NCI-H748 (cell line): ENCODE results near the gene AP2B1.
A peak's percentile ranks its signal among the peaks of the same experiment; 100 is the strongest.
"Not testable (repeated sequence)": the region's sequence is repeated elsewhere in the genome, so short reads cannot be mapped to it uniquely, and the experiment has no call there.

Experiments
- DNase-seq: peaks from one replicate; lab custom pipeline; 2025; ENCODE audit not compliant: unreplicated experiment; lab: John Stamatoyannopoulos, UW

AP2B1 gene

GRCh38 chr17:35744830-35745229 is 157.7 kb downstream of the AP2B1 start:
- no peak for DNase-seq

GRCh38 chr17:35745246-35745645 is 158.1 kb downstream of the AP2B1 start:
- no peak for DNase-seq

DNA sequence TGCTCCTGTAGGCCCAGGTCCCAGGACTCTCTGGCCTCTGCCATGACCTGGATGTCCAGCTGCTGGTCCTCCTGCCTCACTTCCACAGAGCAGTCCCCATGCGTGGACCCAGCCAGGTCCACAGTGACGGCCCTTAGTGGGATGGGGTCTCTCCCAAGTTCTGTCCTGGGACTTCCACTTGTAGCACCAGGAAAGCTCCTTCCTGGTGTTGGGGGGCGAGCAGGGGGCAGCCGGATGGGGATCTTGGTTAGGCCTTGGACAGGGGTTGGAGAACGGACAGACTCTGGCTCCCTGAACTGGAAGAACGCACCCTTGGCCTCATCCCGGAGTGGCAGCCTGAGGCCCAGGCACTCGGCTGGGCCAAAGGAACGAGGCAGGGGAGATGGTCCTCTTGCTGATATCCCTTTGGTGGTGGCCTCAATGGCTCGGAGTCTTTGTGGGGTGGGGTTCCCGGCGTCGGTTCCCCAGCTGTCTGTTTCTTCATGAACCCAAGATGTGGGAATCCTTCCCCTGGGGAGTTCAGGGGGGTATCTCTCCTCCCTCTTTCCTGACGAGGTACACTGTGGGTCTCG is 158.7 kb downstream of the AP2B1 start:
- no peak for DNase-seq

GRCh38 chr17:35747540-35748017 is 160.5 kb downstream of the AP2B1 start:
- peak; percentile 70 for DNase-seq

DNA sequence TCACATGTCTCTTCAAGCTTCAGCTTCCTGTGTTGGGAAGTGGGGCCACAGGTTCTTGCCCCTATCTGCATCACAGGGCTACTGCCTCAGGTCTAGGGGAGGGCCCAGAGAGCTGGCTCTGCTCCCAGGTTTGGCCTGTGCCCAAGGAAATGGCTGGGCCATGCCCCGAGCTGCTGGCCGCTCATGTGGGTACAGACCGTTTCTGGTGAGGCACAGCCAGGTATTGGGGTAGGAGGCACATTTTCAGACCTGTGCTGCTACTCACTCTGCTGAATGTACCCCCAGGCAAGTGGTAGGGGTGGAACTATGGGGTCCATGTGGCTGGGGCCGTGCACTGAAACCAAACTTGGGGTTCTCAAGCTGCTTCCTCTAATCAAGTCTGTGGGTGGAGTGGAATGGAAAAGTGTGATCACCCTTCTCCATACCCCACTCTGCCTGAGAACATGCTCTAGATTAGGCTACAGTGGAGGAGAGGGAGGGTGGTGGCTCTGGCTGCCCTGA is 161.3 kb downstream of the AP2B1 start:
- DNase-seq, result no peak

DNA sequence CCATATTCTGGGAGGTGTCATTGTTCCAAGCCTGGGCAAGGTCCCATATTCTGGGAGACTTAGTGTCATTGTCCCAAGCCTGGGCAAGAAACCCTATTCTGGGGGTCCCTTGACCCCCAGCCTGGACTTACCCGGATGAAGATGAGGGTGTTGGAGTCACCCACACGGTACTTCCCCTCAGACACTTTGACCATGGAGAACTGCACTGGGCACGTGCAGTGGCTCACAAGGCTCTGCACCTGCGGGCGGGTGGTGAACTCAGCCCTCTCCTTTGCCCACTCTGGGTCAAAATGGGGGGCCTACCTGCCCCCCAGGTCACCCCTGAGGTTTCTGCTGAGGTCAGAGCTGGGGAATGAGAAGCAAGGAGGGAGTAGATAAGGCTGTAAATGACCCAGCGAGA is 161.9 kb downstream of the AP2B1 start:
- DNase-seq, result no peak

DNA sequence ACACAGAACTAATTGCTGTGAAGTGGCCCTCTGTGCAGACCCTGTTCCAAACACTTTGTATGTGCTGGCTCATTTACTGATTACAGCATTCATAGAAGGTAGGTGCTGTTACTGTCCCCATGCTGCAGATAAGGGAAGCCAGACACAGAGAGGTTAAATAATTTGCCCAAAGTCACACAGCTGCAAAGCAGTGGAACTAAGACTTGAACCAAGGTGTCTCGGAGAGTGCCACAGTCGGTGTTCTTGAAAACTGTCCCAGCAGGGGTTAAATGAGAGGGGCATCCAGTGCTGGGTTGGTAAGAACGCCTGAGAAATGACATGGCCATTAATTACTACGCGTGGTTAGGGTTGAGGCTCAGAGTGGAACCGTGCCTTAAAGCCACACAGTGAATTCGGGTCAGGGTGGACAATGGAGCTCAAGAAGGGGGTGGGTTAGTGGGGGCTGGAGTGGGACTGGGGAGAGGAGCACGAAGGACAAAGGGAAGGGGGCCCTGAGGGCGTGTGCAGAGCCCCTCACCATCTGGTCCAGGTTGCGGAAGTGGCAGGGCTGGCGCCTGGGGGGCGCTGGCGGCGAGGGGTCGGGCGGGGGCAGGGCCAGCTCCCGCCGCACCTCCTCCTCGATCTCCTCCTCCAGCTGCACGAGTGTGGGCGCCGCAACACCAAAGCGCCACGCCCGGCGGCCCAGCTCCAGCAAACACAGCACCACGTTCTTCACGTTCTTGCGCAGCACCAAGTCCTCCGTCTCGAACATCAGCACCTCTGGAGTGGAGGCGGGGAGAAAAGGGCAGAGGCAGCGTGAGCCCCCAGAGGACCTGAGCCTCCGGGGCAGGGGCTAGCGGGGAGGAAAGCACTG is 162.7 kb downstream of the AP2B1 start:
- DNase-seq, result peak; percentile 31

DNA sequence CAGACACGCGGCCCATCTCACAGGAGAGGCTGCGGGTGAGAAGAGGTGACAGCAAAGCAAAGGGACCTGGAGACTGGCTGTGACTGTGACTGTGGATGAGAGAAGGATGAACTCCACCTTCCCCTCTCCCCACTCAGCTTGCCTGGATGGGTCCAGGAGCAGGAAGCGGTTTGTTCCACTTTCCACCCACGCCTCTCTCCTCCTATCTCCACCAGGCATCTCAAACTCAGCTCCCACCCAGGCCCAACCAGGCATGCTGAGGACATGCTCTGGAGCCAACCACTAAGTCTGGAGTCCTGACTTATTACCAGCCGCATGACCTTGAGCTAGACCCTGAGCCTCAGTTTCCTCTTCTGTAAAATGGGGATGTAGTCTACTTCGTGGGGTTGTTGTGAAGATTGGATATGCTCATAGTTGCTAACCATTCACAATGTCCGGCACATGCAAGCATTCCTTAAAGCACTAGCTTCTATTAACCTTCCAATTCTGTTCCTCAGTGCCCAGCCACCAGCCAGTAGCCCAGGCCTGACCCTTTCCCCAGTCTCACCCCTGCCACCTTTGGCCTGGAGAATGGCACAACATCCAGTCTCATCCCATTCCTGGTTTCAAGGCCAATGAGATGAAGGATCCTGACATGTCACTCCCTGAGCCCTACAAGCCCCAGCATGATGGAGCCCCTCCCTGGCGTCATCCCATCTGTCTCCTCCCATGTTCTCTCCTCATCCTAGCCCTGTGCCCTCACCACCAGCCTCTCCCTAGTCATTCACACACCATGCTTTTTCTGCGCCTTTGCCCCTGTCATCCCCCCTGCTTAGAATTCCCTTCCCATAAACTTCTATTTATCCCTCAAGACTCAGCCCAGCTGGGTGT is 163.6 kb downstream of the AP2B1 start:
- no peak for DNase-seq

- DNase-seq, result not testable (repeated sequence)
These were observed 164.4 kb downstream of the AP2B1 start for GRCh38 chr17:35751541-35751940.

DNA sequence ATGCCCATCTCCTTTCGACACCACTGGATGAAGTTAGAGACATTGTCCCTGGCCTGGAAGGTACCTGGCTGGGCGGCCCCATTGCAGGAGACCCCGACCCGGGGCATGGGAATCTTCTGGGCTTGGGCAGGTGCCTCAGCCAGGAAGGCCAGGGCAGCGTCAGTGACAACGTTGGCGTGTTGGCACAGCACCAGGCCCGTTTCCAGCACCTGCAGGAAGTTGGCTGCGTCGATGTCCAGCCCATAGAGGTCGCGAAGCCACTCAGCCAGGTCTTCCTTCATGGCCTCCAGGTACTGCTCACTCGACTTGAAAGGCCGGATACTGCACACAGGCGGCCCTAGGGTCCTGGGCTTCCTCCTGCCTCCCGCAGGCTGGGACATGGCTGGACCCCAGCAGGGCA is 165.3 kb downstream of the AP2B1 start:
- no peak for DNase-seq

GRCh38 chr17:35752945-35753764 is 166.0 kb downstream of the AP2B1 start, which contains the start of gene GAS2L2:
GAS2L2 (minus strand) TSS chr17:35753239; CDS start chr17:35752850, 389 bp downstream.
- DNase-seq, result no peak

GRCh38 chr17:35757243-35757642 is 170.1 kb downstream of the AP2B1 start:
- no peak for DNase-seq

DNA sequence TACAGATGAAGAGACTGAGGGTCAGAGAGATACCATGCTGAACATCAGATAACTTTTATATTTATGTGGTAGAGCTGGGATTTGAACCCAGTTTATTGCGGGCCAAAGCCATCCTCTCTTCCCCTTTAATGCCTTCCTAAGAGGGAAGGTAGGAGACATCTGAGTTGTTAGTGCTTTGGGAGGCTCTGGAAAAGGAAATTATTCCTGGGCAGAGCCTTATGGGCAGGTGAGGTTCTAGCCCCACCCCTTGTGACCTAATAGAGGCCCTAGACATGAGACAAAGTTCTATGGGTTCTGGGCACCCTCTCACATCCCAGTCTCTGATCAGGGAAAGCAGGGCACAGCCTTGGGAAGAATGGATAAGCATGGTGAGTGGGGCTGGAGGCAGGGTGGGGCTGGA is 173.5 kb downstream of the AP2B1 start, which contains the start of gene C17orf50:
Gene C17orf50 (plus strand): TSS at position 301 of the 400 bp plus-strand sequence. CDS start 55 bp downstream, at position 356.
- DNase-seq, result no peak

- no peak for DNase-seq
These were observed 174.5 kb downstream of the AP2B1 start for GRCh38 chr17:35761601-35762000.

- DNase-seq, result no peak
These were observed 176.6 kb downstream of the AP2B1 start for GRCh38 chr17:35763767-35764122.

- peak; percentile 94 for DNase-seq
These were observed 177.2 kb downstream of the AP2B1 start for GRCh38 chr17:35764123-35764991.

- no peak for DNase-seq
These were observed 178.1 kb downstream of the AP2B1 start for GRCh38 chr17:35765086-35765710.

DNA sequence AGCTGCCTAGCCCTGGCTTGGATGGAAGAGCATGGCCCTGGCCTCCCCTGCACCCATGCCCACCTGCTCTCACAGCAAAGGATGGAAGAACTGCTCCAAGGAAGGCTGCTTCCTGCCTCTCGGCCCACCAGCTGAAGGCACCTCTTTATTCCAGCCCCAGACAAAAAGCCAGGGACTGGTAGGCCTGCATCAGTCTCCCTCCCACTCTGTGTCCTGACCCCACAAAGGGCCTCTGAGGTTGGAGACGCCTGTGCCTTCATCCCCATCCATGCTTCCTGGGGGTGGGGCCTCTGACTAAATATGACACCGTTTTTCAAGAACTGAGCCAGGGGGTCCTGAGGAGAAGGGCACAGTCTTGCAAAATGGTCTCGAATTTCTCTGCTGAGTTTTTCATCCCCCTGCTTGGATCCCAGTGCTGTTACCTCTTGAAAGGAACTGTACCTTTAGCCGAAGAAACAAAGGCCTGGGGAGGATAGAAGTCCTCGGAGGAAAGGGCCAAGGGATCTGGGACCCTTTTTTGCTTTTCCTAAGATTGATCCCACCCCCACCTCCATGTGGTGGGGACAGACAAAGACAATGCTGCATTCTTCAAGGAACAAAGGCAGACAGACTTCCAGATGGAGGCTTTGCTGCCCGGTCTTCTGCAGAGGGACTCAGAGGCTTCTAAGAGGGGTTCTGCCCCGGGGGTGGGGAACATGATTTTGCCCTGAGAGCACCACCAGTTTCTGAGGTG is 178.8 kb downstream of the AP2B1 start:
- no peak for DNase-seq
